Brain microvascular endothelial cell (primary cell): ENCODE measurements around the gene CCDC107.
"Not testable (repeated sequence)": the region's sequence is repeated elsewhere in the genome, so short reads cannot be mapped to it uniquely, and the experiment has no call there.

Experiments
- DNase-seq: peaks from one replicate; pipeline ENCODE4 v3.0.0-alpha.2; 2020
- H3K27ac ChIP-seq: fragments of 250-450 bp; sonication (Bioruptor Pico); 2 replicates; pipeline ENCODE4 v1.5.1; 2020; ENCODE audit warnings: mild to moderate bottlenecking, moderate library complexity
- H3K27me3 ChIP-seq: fragments of 250-450 bp; sonication (Bioruptor Pico); replicated peaks from 2 replicates; pipeline ENCODE4 v1.5.1; 2020; ENCODE audit warnings: mild to moderate bottlenecking
- H3K36me3 ChIP-seq: fragments of 250-450 bp; sonication (Bioruptor Pico); replicated peaks from 2 replicates; pipeline ENCODE4 v1.5.1; 2020; ENCODE audit warnings: mild to moderate bottlenecking
- H3K4me3 ChIP-seq: 2 replicates; pipeline ENCODE4 v1.5.1; 2011; ENCODE audit warnings: low read depth, mild to moderate bottlenecking, control low read depth, low read length, moderate library complexity
- in situ Hi-C: cut with HindIII; loops from 2 replicates; pipeline ENCODE4 v1.10.0; 2017; ENCODE audit warnings: low sequenced_read_pairs, low pct_ligation_motif_present
- TF ChIP-seq, protein P1 (sequence below): IDR thresholded peaks from 2 replicates; pipeline ENCODE4 v1.5.1; 2011; ENCODE audit warnings: low read depth, mild to moderate bottlenecking, moderate library complexity, low read length, control low read depth, inconsistent platforms; ENCODE audit errors: missing control alignments

CCDC107 gene, protein sequence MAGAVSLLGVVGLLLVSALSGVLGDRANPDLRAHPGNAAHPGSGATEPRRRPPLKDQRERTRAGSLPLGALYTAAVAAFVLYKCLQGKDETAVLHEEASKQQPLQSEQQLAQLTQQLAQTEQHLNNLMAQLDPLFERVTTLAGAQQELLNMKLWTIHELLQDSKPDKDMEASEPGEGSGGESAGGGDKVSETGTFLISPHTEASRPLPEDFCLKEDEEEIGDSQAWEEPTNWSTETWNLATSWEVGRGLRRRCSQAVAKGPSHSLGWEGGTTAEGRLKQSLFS

DNA sequence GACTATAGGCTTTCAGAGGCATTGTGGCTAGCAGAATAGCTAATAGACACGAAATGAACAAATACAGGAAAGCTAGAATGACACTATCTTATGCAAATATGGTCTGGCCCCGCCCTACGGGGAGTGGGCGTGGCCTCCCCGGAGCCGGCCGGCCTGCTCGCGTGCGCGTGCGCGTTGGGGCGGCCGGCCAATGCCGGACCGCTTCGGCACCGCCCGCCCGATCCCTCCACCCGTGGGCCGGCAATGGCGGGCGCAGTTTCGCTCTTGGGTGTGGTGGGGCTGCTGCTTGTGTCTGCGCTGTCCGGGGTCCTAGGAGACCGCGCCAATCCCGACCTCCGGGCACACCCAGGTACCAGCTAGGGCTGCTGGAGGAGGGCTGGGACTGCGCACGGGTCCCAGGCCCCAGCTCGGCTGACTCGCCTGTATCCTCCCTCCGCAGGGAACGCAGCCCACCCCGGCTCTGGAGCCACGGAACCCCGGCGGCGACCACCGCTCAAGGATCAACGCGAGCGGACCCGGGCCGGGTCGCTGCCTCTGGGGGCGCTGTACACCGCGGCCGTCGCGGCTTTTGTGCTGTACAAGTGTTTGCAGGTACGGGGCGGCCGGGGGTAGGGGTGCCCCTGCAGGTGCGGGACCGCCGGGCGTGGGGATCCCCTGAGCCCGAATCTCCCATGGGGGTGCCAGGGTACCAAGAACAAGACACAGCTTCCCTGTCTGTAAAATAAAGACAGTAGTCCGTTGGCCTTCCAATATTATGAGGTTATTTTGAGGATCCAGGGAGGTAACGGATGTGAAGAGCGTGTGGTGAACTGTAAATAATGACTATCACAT is at the start of gene CCDC107:
CCDC107 (plus strand) TSS at position 156 of the 831 bp plus-strand sequence; CDS start at position 244, 88 bp downstream.
- in situ Hi-C loops, result no loop called here
- H3K27me3 ChIP-seq, result no peaks in the 10 kb centered on the region
- peak; percentile 51 for DNase-seq
- H3K27ac ChIP-seq, result peak within 1 kb of the TSS; percentile 99
- TF ChIP-seq, protein P1, sequence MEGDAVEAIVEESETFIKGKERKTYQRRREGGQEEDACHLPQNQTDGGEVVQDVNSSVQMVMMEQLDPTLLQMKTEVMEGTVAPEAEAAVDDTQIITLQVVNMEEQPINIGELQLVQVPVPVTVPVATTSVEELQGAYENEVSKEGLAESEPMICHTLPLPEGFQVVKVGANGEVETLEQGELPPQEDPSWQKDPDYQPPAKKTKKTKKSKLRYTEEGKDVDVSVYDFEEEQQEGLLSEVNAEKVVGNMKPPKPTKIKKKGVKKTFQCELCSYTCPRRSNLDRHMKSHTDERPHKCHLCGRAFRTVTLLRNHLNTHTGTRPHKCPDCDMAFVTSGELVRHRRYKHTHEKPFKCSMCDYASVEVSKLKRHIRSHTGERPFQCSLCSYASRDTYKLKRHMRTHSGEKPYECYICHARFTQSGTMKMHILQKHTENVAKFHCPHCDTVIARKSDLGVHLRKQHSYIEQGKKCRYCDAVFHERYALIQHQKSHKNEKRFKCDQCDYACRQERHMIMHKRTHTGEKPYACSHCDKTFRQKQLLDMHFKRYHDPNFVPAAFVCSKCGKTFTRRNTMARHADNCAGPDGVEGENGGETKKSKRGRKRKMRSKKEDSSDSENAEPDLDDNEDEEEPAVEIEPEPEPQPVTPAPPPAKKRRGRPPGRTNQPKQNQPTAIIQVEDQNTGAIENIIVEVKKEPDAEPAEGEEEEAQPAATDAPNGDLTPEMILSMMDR, result peak; percentile 68
- H3K4me3 ChIP-seq, result peak within 1 kb of the TSS; percentile 84
- H3K36me3 ChIP-seq, result peaks cover 7% of the 10 kb centered on the region

DNA sequence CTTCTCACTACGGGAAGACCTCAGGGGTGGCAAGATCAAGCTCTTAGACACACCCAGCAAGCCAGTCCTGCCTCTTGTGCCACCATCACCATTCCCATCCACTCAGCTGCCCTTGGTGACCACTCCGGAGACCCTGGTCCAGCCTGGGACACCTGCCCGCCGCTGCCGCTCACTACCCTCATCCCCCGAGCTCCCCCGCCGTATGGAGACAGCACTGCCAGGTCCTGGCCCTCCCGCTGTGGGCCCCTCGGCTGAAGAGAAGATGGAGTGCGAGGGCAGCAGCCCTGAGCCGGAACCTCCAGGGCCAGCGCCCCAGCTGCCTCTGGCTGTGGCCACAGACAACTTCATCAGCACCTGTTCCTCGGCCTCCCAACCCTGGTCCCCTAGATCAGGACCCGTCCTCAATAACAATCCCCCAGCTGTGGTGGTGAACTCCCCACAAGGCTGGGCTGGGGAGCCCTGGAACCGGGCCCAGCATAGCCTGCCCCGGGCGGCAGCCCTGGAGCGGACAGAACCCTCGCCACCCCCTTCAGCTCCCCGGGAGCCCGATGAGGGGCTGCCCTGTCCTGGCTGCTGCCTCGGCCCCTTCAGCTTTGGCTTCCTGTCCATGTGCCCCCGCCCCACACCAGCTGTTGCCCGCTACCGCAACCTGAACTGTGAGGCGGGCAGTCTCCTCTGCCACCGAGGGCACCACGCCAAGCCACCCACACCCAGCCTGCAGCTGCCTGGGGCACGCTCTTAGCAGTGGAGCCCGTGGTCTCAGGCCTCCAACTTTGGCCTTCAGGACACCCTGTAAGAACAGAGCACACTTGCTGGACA is 48.9 kb upstream of the CCDC107 start:
- no peaks in the 10 kb centered on the region for H3K27me3 ChIP-seq
- H3K36me3 ChIP-seq, result peaks cover 13% of the 10 kb centered on the region
- H3K4me3 ChIP-seq, result no peak overlapping the region
- H3K27ac ChIP-seq, result no peak overlapping the region
- no peak for DNase-seq
- TF ChIP-seq, protein P1, result no peak
- in situ Hi-C loops, result no loop called here

DNA sequence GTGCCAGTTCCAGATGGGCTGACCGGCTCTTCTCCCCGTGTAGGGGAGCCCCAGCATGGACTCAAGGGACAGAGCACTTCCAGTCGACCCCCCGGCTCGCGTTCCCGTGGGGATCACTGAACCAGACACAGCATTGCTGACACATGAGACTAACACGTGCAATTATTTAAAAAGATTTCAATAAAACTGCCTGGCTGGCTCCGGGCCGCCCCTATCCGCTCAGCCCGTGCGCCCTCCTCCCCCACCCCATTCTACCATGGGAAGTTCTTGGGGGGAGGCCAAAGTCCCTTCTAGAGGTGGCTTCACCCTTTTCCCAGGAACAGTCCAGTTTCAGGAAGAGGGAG is 48.3 kb upstream of the CCDC107 start:
- Histone ChIP-seq H3K4me3 (no peak overlapping the region), H3K36me3 (peaks cover 13% of the 10 kb centered on the region), H3K27ac (no peak overlapping the region), H3K27me3 (no peaks in the 10 kb centered on the region)
- TF ChIP-seq, protein P1, result no peak
- DNase-seq, result no peak
- in situ Hi-C loops, result no loop called here

DNA sequence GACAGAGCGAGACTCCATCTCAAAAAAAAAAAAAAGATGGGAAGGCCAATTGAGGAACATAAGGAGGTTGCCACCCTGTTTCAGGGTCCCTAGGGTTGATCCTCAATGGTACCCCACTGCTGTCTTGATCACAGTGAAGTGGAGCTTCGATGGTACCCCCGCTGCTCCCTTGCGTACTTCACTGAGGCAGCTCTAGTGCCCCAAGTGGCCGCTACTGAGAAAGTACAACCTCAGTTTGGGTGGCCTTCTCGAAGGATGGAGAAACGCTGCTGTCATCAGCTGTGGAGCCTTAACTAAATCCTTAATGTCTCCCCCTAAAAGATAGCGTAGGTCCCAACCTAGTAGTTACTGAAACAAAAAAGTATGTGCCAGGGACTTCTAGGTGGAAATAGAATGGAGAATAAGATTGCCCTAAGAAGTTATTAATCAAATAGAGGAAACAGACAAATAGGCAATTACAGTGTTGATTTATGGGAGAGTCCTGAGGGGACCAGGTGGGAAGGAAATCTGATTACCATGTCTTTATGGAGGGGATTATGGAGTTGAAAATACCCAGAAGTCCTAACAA is 46.8 kb upstream of the CCDC107 start:
- in situ Hi-C loops, result no loop called here
- TF ChIP-seq, protein P1, result peak; percentile 88
- Histone ChIP-seq H3K4me3 (no peak overlapping the region), H3K27me3 (peaks cover 7% of the 10 kb centered on the region), H3K27ac (no peak overlapping the region), H3K36me3 (peaks cover 13% of the 10 kb centered on the region)
- peak; percentile 34 for DNase-seq

DNA sequence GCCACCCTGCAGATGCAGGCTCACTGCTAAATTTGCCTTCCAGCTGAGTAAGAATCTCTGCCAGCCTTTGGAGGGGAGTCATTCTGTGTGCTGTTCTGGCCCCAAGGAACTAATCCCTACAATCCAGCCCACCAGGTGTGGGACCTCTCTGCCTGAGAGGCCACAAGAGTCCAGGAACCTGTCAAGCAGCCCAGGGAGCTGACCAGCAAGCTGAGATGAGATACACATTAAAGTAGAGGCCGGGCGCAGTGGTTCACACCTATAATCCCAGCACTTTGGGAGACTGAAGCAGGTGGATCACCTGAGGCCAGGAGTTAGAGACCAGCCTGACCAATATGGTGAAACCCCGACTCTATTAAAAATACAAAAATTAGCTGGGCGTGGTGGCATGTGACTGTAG is 46.0 kb upstream of the CCDC107 start:
- in situ Hi-C loops, H3K4me3 ChIP-seq, H3K27ac ChIP-seq, DNase-seq: not testable (repeated sequence)
- H3K27me3 ChIP-seq, result peaks cover 13% of the 10 kb centered on the region
- H3K36me3 ChIP-seq, result peaks cover 13% of the 10 kb centered on the region
